K562 (cell line): ENCODE data around the gene CHN1. TPM values are rescaled to one million over a fixed set of nuclear protein-coding genes. Genes with fewer than 3 reads are reported as not detected.
A peak's percentile ranks its signal among the peaks of the same experiment; 100 is the strongest.

Source experiments
- ATAC-seq: fragments of 200-7000 bp; cut with Tn5 transposase; 3 replicates; pipeline ENCODE4 v1.9.1; 2020; ENCODE audit warnings: moderate library complexity
- BruUV-seq: library from RNA; stranded (reverse); fragments of 400-500 nt; replicated peaks from 2 replicates; lab custom pipeline; 2021; lab: Mats Ljungman, UMichigan
- CTCF ChIA-PET: fragments of 300-600 bp; formaldehyde crosslinking; extraction: SDS; loops from one replicate; lab custom pipeline; 2021; ENCODE audit warnings: low intra/inter-chr PET ratio; lab: Yijun Ruan, JAX
- POLR2A ChIA-PET: fragments of 300-600, 350-650 bp; sonication (Branson Sonifier 250); formaldehyde crosslinking; extraction: SDS; loops from one replicate; lab custom pipeline; 2021; ENCODE audit warnings: antibody characterized with exemption, inconsistent platforms; lab: Yijun Ruan, JAX
- DNase-seq, 4 experiments: peaks; one replicate each; pipeline versions ENCODE4 v3.0.0 to v3.0.0-alpha.2; 2011 to 2018; ENCODE audit warnings: low spot score in 3 of 4, mixed read lengths in 3 of 4; ENCODE audit errors: extremely low read depth in 1 of 4
- FAIRE-seq: peaks from 2 replicates; lab custom pipeline; 2011; peaks lifted over from hg19 to GRCh38; lab: Jason Lieb, UNC
- H2AFZ ChIP-seq: 2 replicates; pipeline ENCODE4 v1.6.0; 2011; ENCODE audit warnings: low read depth, low read length, control low read depth, inconsistent platforms
- H3K27ac ChIP-seq: fragments of 200-600 bp; 3 replicates; pipeline ENCODE4 v1.8.0; 2011; ENCODE audit warnings: low read depth, mild to moderate bottlenecking, control low read depth, inconsistent platforms, low read length, moderate library complexity, mixed read lengths; ENCODE audit errors: extremely low read depth
- H3K27me3 ChIP-seq, 2 experiments: fragments of 300-600 bp in 1 of 2; 2 replicates in 1 of 2; 3 replicates in 1 of 2; pipeline versions ENCODE4 v1.6.0 to v1.8.0; 2011; ENCODE audit warnings: inconsistent platforms in 2 of 2, low read length in 2 of 2, mild to moderate bottlenecking in 1 of 2, mixed read lengths in 1 of 2, moderate library complexity in 1 of 2; ENCODE audit not compliant: control insufficient read depth in 2 of 2, insufficient read depth in 2 of 2
- H3K36me3 ChIP-seq: fragments of 300-600 bp; 3 replicates; pipeline ENCODE4 v1.8.0; 2011; ENCODE audit warnings: mild to moderate bottlenecking, low read length, inconsistent platforms; ENCODE audit not compliant: control insufficient read depth, insufficient read depth
- H3K4me1 ChIP-seq, 2 experiments: fragments of 200-600 bp in 1 of 2; replicated peaks in 1 of 2; 2 replicates in 1 of 2; 3 replicates in 1 of 2; pipeline versions ENCODE4 v1.5.1 to v1.8.0; 2011; ENCODE audit warnings: inconsistent platforms in 2 of 2, low read length in 2 of 2, mild to moderate bottlenecking in 1 of 2, mixed read lengths in 1 of 2, moderate library complexity in 1 of 2; ENCODE audit not compliant: control insufficient read depth in 2 of 2, insufficient read depth in 2 of 2
- H3K4me2 ChIP-seq: 2 replicates; pipeline ENCODE4 v1.6.1; 2011; ENCODE audit warnings: low read length, control low read depth, inconsistent platforms, mixed read lengths; ENCODE audit not compliant: insufficient read depth
- H3K4me3 ChIP-seq: fragments of 200-600 bp; sonication (generic), shearing (Covaris generic); 2 replicates; pipeline ENCODE4 v1.5.1; 2016; ENCODE audit warnings: control low read depth, inconsistent platforms
- H3K79me2 ChIP-seq: fragments of 200-600 bp; 3 replicates; pipeline ENCODE4 v1.8.0; 2011; ENCODE audit warnings: low read length, inconsistent platforms; ENCODE audit not compliant: control insufficient read depth, insufficient read depth
- H3K9ac ChIP-seq, 2 experiments: 2 replicates each; pipeline versions ENCODE4 v1.6.0 to v1.6.1; 2011; ENCODE audit warnings: low read depth in 2 of 2, low read length in 2 of 2, control low read depth in 1 of 2, inconsistent platforms in 1 of 2, mild to moderate bottlenecking in 1 of 2, mixed read lengths in 1 of 2; ENCODE audit not compliant: insufficient read depth in 1 of 2
- H3K9me1 ChIP-seq: one replicate; pipeline ENCODE4 v1.6.0; 2011; ENCODE audit warnings: inconsistent platforms, mild to moderate bottlenecking, low read length, moderate library complexity; ENCODE audit not compliant: control insufficient read depth, insufficient read depth
- H3K9me3 ChIP-seq: replicated peaks from 2 replicates; pipeline ENCODE4 v1.5.1; 2011; ENCODE audit warnings: low read depth, low read length, inconsistent platforms; ENCODE audit not compliant: control insufficient read depth, insufficient read depth
- H4K20me1 ChIP-seq: replicated peaks from 2 replicates; pipeline ENCODE4 v1.6.1; 2011; ENCODE audit warnings: low read length, inconsistent platforms, mixed read lengths; ENCODE audit not compliant: control insufficient read depth, insufficient read depth
- CEBPB ChIP-seq: fragments of 450-650 bp; IDR thresholded peaks from 2 replicates; pipeline ENCODE4 v1.6.1; 2016; ENCODE audit warnings: missing genetic modification characterization, missing compliant biosample characterization
- CEBPG ChIP-seq, 3 experiments: fragments of 200-800 bp in 1 of 3; sonication (Bioruptor generic) in 1 of 3; sonication (generic) in 1 of 3; formaldehyde crosslinking in 1 of 3; IDR thresholded peaks in 2 of 3; conservative IDR thresholded peaks in 1 of 3; 2 replicates each; pipeline versions ENCODE4 v1.6.1 to v1.8.0; 2016 to 2022; ENCODE audit warnings: missing compliant biosample characterization in 2 of 3, missing genetic modification characterization in 2 of 3, mild to moderate bottlenecking in 1 of 3, missing genetic modification reagents in 1 of 3
- NFIC ChIP-seq: fragments of 450-650 bp; IDR thresholded peaks from 2 replicates; pipeline ENCODE4 v1.6.1; 2017; ENCODE audit warnings: mild to moderate bottlenecking, inconsistent platforms
- PKNOX1 ChIP-seq: fragments of 450-650 bp; IDR thresholded peaks from 2 replicates; pipeline ENCODE4 v1.6.1; 2016
- RBM17 ChIP-seq: fragments of 200-400 bp; formaldehyde crosslinking; IDR thresholded peaks from 2 replicates; pipeline ENCODE4 v1.6.1; 2017; ENCODE audit warnings: low read depth, mild to moderate bottlenecking, low read length, borderline replicate concordance
- TCFL5 ChIP-seq: fragments of 250-450 bp; sonication (Bioruptor Pico); conservative IDR thresholded peaks from 2 replicates; pipeline ENCODE4 v1.6.1; 2021; ENCODE audit warnings: mild to moderate bottlenecking, moderate library complexity, matching md5 sums
- WGBS: fragments of 100-300 bp; shearing (Covaris generic); methylation state at CpG from one replicate; pipeline ENCODE4 v1.1.6; 2016; ENCODE audit warnings: low coverage, mixed read lengths; ENCODE audit not compliant: insufficient coverage; ENCODE audit errors: missing lambda C conversion rate; 5-methylcytosine and 5-hydroxymethylcytosine counted together
- in situ Hi-C: fragments of 300-500 bp; cut with MboI; formaldehyde crosslinking; loops from 4 replicates; pipeline ENCODE4 v1.15.0; 2018; ENCODE audit warnings: inconsistent platforms, mixed read lengths
- intact Hi-C: fragments of 100-400 bp; cut with micrococcal nuclease; formaldehyde crosslinking; loops from 2 replicates; pipeline ENCODE4 v1.14.2; 2022
- polyA plus RNA-seq, 8 experiments: library from polyadenylated mRNA; depleted of rRNA in 4 of 8; stranded (reverse) in 5 of 8; unstranded in 3 of 8; fragments of >200 nt; fragmentation: Nextera tagmentation in 2 of 8; fragmentation: Illumina TruSeq in 1 of 8; extraction: Ambion mirVana in 2 of 8; extraction: Trizol in 1 of 8; gene quantifications; 2 replicates each; pipeline versions ENCODE4 v1.2.1 to v1.2.3, GENCODE V29; 2011 to 2014; ENCODE audit warnings: inconsistent platforms in 1 of 8, missing spikeins in 1 of 8
- total RNA-seq, 7 experiments: library from RNA; depleted of rRNA in 6 of 7; stranded (reverse); fragments of >200 nt in 6 of 7; fragmentation: Illumina TruSeq in 2 of 7; extraction: Trizol in 2 of 7; gene quantifications; 2 replicates each; pipeline versions ENCODE4 v1.2.1 to v1.2.3, GENCODE V29; 2011 to 2021; ENCODE audit warnings: low replicate concordance in 1 of 7
- TF ChIP-seq, protein P1 (sequence below): sonication (generic); formaldehyde crosslinking; IDR thresholded peaks from 2 replicates; pipeline ENCODE4 v1.8.1; 2023; ENCODE audit warnings: mild to moderate bottlenecking, missing genetic modification reagents, moderate library complexity

Gene CHN1
- total and polyA plus RNA-seq, 9 of the 15 experiments (the other 6 are each of a cell fraction or from before 2014, with no cell fraction given): 0.17 to 2.0 (median 0.87) TPM

GRCh38 chr2:174916270-174916930 lies 88.8 kb downstream of the CHN1 start (continued):
- TF ChIP-seq PKNOX1: no peak

- Histone ChIP-seq H3K4me2 (no peak overlapping the region), H4K20me1 (no peaks in the 10 kb centered on the region), H3K9ac (no peak overlapping the region), H3K79me2 (no peaks in the 10 kb centered on the region), H3K9me1 (peaks cover 3% of the 10 kb centered on the region), H3K4me1 (no peaks in the 10 kb centered on the region), H3K9me3 (no peaks in the 10 kb centered on the region), H2AFZ (no peak overlapping the region), H3K27ac (no peak overlapping the region), H3K4me3 (no peak overlapping the region), H3K36me3 (no peaks in the 10 kb centered on the region), H3K27me3 (peaks cover 0 to 2% of the 10 kb centered on the region in 2 experiments; a peak in 3 of 5 replicates)
- TF ChIP-seq RBM17 (no peak), CEBPB (tag) (peak; percentile 40; the same call in 1 of the 2 replicates), NFIC (peak; percentile 52), TCFL5 (CRISPR knock-in tag) (no peak), CEBPG (CRISPR knock-in tag; IDR thresholded peaks at IDR 0.05) (no peak), CEBPG (tag; conservative IDR thresholded peaks at IDR 0.05 in 1 of 2, IDR thresholded peaks at IDR 0.05 in 1 of 2) (peak in 1 of 2 experiments; percentile 28; a peak in 1 of 4 replicates)
- TF ChIP-seq, protein P1, sequence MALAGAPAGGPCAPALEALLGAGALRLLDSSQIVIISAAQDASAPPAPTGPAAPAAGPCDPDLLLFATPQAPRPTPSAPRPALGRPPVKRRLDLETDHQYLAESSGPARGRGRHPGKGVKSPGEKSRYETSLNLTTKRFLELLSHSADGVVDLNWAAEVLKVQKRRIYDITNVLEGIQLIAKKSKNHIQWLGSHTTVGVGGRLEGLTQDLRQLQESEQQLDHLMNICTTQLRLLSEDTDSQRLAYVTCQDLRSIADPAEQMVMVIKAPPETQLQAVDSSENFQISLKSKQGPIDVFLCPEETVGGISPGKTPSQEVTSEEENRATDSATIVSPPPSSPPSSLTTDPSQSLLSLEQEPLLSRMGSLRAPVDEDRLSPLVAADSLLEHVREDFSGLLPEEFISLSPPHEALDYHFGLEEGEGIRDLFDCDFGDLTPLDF (CRISPR knock-in tag): no peak
- FAIRE-seq (no peak), DNase-seq (no peak), ATAC-seq (no peak)
- ChIA-PET CTCF (no interaction called here), POLR2A (interaction anchor here (0.7 to 1.0 kb wide), 2 partner anchors 20 to 94 kb away, joined by 3 read pairs; no protein-coding TSS in a partner anchor)
- 7% methylated on average over 6 of the region's 7 CpGs for WGBS
- intact Hi-C loops (no loop called here), in situ Hi-C loops (no loop called here)
- BruUV-seq: no TSS peak
Observed at GRCh38 chr2:174914853-174915760, 90.1 kb downstream of the CHN1 start.
